Ectodermal cell (in vitro differentiated cells): ENCODE data around the gene ARSB.

Source experiments
- H3K27ac ChIP-seq: 2 replicates; pipeline ENCODE4 v1.7.0; 2013; ENCODE audit warnings: mild to moderate bottlenecking, low read depth, low read length; ENCODE audit not compliant: insufficient read depth, poor library complexity, severe bottlenecking
- H3K27me3 ChIP-seq: 2 replicates; pipeline ENCODE4 v1.7.0; 2013; ENCODE audit warnings: mild to moderate bottlenecking, low read length; ENCODE audit not compliant: insufficient read depth, control insufficient read depth, poor library complexity, severe bottlenecking
- H3K36me3 ChIP-seq: one replicate; pipeline ENCODE4 v1.7.0; 2013; ENCODE audit warnings: low read length; ENCODE audit not compliant: control insufficient read depth, insufficient read depth
- H3K4me1 ChIP-seq: one replicate; pipeline ENCODE4 v1.7.0; 2013; ENCODE audit warnings: low read length; ENCODE audit not compliant: control insufficient read depth, insufficient read depth
- H3K4me3 ChIP-seq: 2 replicates; pipeline ENCODE4 v1.7.0; 2013; ENCODE audit warnings: low read depth, low read length, control low read depth; ENCODE audit not compliant: insufficient read depth
- H3K9me3 ChIP-seq: 2 replicates; pipeline ENCODE4 v1.7.0; 2013; ENCODE audit warnings: mild to moderate bottlenecking, low read length, moderate library complexity; ENCODE audit not compliant: control insufficient read depth
- WGBS, 2 experiments: methylation state at CpG; one replicate each; pipeline ENCODE4 v1.1.7; 2013; ENCODE audit warnings: missing lambda C conversion rate in 2 of 2; 5-methylcytosine and 5-hydroxymethylcytosine counted together

Gene ARSB

DNA sequence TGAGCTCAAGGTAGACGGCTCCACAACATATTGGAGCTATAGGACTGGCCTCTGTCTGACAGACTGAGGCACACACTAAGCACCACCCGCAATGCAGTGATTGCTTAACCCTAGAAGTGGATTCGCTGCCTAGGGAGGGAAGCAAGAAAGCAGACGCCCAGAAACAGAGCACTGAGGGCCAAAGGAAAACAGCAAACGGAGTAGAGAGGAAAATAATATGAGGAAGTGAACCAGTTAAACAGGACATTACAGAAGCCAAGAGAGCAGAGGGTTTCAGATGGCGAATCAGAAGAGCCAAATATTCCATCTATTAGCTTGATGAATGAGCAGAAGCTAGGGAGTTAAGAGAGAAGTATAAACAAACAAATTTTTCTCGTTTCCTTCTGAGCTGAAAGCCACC lies 197.3 kb downstream of the ARSB start:
- Histone ChIP-seq H3K4me1 (no peaks in the 10 kb centered on the region), H3K27me3 (no peaks in the 10 kb centered on the region), H3K27ac (no peak overlapping the region), H3K36me3 (no peaks in the 10 kb centered on the region), H3K4me3 (no peak overlapping the region), H3K9me3 (no peaks in the 10 kb centered on the region)
- WGBS, 2 experiments, result 91% methylated on average over 7 of the region's 7 CpGs

DNA sequence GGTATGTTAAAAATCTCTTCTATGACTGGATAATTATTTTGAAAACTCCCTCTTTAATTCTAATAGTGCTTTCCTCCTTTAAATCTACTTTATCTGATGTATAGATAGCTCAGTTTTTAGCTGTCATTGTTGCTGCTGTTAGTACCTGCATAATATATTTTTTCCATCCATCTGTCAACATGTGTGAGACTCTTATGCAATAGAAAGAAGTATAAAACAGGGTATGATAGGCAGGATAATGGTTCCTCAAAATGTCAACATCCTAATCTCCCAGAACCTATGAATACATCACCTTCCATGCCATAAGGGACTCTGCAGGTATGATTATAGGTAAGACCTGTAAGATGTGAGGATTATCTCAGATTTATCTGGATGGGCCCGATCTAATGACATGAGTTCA lies 199.7 kb downstream of the ARSB start:
- H3K36me3 ChIP-seq, result no peaks in the 10 kb centered on the region
- 95 to 100% methylated on average over 1 of the region's 1 CpG for WGBS, 2 experiments
- no peaks in the 10 kb centered on the region for H3K9me3 ChIP-seq
- H3K4me3 ChIP-seq, result no peak overlapping the region
- no peak overlapping the region for H3K27ac ChIP-seq
- H3K4me1 ChIP-seq, result no peaks in the 10 kb centered on the region
- no peaks in the 10 kb centered on the region for H3K27me3 ChIP-seq

DNA sequence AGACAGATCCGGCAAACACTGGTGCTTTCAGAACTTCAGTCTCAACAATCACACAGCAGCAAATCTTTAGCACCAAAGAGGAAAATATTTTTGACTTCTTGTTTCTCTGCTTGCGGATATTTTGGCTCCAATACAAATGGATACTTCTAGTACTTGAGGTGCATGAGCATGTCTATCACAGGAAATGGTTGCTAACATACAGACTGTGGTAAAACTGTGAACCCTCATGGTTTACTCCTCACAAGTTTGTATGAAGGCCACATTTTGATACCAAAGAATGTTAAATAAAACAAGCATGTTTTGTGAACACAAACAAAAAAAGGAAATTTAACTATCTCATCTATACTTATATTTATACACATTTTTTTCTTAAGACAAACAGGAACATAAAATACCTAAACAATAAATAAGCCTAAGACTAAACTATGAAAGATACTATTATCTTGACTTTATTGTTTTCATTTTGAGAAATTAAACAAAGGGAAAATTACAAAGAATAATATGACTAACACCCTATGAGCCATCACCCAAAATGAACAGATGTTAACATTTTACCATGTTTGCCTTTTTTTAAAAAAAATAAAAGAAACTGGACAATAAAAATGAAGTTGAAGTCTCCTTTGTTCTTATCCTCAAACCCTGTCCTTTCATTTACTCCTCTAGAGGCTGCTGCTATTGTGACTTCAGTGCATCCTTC lies 201.5 kb downstream of the ARSB start:
- H3K27me3 ChIP-seq, result no peaks in the 10 kb centered on the region
- no peak overlapping the region for H3K4me3 ChIP-seq
- no peak overlapping the region for H3K27ac ChIP-seq
- no peaks in the 10 kb centered on the region for H3K36me3 ChIP-seq
- no peaks in the 10 kb centered on the region for H3K4me1 ChIP-seq
- 92 to 95% methylated on average over 2 of the region's 2 CpGs for WGBS, 2 experiments
- H3K9me3 ChIP-seq, result no peaks in the 10 kb centered on the region

DNA sequence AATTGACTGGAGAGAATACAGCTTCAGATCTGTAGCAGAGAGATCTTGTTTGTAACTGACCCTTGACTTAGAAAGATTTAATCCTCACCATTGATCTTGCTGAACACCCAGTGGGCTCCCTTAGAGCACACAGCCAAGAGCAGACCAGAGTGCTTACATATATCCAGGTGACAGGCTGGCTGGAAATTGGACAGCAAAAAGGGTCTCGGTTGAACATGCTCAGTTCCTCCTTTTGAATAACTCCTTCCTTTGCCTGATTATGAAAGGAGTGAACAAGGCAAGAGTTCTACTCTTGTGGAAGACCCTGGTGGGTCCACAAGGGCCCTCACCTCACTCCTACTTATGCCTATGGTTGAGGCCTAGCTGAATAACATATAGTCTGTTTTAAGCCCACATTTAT lies 202.4 kb downstream of the ARSB start:
- H3K4me1 ChIP-seq, result no peaks in the 10 kb centered on the region
- no peaks in the 10 kb centered on the region for H3K9me3 ChIP-seq
- no peak overlapping the region for H3K4me3 ChIP-seq
- H3K27me3 ChIP-seq, result no peaks in the 10 kb centered on the region
- no peaks in the 10 kb centered on the region for H3K36me3 ChIP-seq
- no peak overlapping the region for H3K27ac ChIP-seq
- WGBS, 2 experiments, result 96 to 100% methylated on average over 1 of the region's 1 CpG

DNA sequence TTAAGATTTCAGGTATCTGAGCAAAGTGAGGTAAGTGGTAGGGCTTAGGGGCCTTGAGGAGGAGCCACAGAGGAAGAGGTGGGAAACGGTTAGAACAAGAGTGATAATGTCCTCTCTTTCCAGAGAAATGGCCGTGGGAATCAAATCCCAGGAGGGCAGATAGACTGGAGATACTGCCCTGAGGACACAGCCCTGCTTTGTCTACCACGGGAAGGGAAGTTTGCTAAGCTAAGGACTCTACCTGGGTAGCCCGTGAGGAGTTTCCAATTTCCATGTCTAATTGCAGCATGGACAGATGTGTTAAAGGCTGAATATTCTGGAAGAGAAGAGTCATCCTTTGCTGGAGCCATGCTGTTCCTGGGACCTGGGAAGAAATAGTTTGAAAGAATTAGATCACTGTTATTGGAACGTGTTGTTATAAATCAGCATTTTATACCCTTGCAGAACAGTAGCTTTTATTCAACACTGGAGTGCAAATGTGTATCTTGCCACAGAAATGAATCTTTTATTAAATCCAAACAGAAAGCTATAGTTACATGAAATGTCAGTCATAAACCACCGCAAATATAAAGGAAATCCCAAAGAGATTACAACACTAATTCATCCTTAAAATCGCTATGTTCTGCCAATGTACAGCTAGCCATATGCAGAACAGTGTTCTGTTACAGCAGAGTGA lies 203.4 kb downstream of the ARSB start:
- no peaks in the 10 kb centered on the region for H3K4me1 ChIP-seq
- H3K9me3 ChIP-seq, result no peaks in the 10 kb centered on the region
- no peaks in the 10 kb centered on the region for H3K36me3 ChIP-seq
- WGBS, 2 experiments, result 90 to 91% methylated on average over 7 of the region's 7 CpGs
- no peak overlapping the region for H3K4me3 ChIP-seq
- H3K27ac ChIP-seq, result no peak overlapping the region
- H3K27me3 ChIP-seq, result no peaks in the 10 kb centered on the region

DNA sequence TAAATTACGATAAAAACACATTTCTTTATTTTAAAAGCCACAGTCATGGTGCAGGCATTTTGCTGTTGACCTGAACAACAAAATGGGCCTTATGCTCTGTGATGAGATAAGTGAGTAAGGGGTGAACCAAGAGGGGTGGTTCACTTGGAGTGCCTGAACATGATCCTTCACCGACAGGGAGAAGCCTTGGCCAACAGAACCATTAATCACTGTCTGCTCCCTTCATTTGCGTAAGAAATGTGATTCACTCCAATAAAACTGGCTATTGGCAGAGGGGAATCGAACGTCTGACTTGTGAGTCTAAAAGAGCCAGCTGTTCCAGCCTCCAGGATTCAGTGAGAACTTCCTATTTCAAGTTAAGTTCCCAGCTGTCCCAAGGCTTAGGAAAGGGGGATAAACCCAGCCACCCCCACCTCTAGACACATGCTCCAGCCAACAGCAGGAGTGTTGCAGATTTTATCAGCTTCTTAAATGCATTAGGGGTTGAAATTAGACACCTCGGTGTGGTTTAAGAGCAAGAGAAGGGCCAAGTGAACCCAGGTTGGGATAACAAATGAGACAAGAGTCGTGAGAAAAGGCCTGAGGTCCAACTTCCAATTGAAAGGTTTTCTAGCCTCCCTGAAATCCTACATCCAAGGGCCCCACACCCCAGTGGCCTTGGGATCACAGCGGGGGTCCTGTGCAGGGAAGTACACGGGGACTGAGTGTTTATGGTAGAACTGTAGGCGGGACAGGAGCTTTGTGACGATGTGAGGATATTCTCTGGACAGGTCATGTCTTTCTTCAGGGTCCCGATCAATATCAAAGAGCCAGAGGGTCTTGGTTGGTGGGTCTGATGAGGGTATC lies 205.1 kb downstream of the ARSB start:
- H3K4me3 ChIP-seq, result no peak overlapping the region
- WGBS, 2 experiments, result 89 to 91% methylated on average over 12 of the region's 12 CpGs
- H3K9me3 ChIP-seq, result no peaks in the 10 kb centered on the region
- no peaks in the 10 kb centered on the region for H3K36me3 ChIP-seq
- no peaks in the 10 kb centered on the region for H3K4me1 ChIP-seq
- H3K27ac ChIP-seq, result no peak overlapping the region
- H3K27me3 ChIP-seq, result no peaks in the 10 kb centered on the region

DNA sequence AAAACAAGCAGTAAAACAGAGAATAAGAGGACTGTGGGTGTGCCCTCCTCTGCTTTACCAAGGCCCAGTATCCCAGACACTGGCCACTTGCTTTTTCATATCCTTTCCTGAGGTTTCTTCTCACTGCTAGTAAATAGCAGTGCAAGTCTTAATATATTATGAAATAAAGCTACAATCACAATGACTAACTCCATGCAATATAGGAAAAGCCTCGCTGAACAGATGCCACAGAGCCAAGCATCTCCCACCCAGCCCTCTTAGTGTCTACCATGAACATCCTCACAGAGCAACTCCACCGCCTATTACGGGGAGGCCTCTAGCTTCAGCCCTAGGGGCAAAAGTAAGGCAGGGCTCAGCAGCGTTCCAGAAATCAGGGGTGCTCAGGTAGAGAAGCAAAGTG lies 205.8 kb downstream of the ARSB start:
- no peaks in the 10 kb centered on the region for H3K9me3 ChIP-seq
- H3K4me3 ChIP-seq, result no peak overlapping the region
- no peaks in the 10 kb centered on the region for H3K27me3 ChIP-seq
- H3K36me3 ChIP-seq, result no peaks in the 10 kb centered on the region
- 94 to 99% methylated on average over 4 of the region's 4 CpGs for WGBS, 2 experiments
- no peak overlapping the region for H3K27ac ChIP-seq
- H3K4me1 ChIP-seq, result no peaks in the 10 kb centered on the region

DNA sequence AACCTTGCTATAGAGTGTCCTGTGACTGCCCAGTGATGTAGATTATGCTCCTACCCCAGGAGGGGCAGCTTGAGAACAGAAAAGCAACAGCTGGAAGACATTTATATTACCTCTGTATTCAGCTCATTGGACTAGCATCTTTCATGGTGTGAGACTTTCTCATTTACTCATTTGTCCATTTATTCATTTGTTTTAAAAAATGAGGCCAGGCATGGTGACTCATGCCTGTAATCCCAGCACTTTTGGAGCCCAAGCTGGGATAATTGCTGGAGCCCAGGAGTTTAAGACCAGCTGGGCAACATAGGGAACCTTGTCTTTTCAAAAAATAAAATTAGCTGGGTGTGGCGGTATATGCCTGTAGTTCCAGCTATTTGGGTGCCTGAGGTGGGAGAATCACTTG lies 206.6 kb downstream of the ARSB start:
- no peaks in the 10 kb centered on the region for H3K27me3 ChIP-seq
- H3K4me3 ChIP-seq, result no peak overlapping the region
- whole genome bisulfite sequencing, 2 experiments, result 94 to 96% methylated on average over 1 of the region's 1 CpG
- no peak overlapping the region for H3K27ac ChIP-seq
- no peaks in the 10 kb centered on the region for H3K9me3 ChIP-seq
- no peaks in the 10 kb centered on the region for H3K36me3 ChIP-seq
- H3K4me1 ChIP-seq, result no peaks in the 10 kb centered on the region

DNA sequence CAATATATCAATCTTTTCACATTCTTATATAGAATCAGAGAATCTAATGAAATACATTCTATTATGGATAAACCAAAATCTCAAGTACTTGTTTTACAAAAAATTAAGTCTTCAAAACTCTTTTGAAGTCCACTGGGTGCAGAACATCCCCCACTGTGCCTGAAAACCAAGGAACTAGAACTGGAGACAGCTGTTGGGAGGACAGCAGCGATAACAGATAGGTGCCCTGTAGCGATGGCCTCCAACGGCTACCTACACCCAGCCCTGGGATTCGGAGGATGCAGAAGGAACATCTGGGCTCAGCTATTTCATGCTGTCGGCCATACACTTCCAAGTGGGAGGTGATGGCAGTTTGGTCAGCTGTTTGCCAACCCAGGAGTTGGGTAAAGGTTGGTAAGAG lies 207.2 kb downstream of the ARSB start:
- WGBS, 2 experiments, result 95 to 97% methylated on average over 5 of the region's 5 CpGs
- no peak overlapping the region for H3K27ac ChIP-seq
- H3K36me3 ChIP-seq, result no peaks in the 10 kb centered on the region
- no peaks in the 10 kb centered on the region for H3K9me3 ChIP-seq
- H3K27me3 ChIP-seq, result no peaks in the 10 kb centered on the region
- no peaks in the 10 kb centered on the region for H3K4me1 ChIP-seq
- H3K4me3 ChIP-seq, result no peak overlapping the region

DNA sequence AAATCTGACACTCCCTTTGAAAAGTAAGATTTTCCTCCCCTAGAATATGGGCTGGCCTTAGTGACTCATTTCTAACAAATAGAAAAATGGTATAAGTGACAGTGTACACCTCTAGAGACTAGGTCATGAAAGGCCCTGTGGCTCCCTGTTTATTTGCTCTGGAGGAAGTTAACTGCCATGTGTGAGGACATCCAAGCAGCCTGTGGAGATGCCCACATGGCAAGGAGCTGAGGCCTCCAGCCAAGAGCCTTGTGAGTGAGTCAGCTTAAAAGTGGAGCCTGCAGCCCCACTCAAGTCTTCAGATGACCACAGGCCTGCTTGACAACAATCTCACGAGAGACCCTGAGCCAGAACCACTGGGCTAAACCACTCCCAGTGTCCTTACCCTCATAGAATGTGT lies 208.5 kb downstream of the ARSB start:
- Histone ChIP-seq H3K27me3 (no peaks in the 10 kb centered on the region), H3K4me1 (no peaks in the 10 kb centered on the region), H3K27ac (no peak overlapping the region), H3K9me3 (no peaks in the 10 kb centered on the region), H3K4me3 (no peak overlapping the region), H3K36me3 (no peaks in the 10 kb centered on the region)
- 94 to 100% methylated on average over 1 of the region's 1 CpG for WGBS, 2 experiments
